HEK293T (cell line): ENCODE measurements around the gene RRP9.

Source experiments
- CTCF ChIA-PET: fragments of 350-600 bp; formaldehyde crosslinking; extraction: SDS; loops from one replicate; lab custom pipeline; 2021; ENCODE audit warnings: antibody characterized with exemption, inconsistent platforms; lab: Yijun Ruan, JAX
- POLR2A ChIA-PET: fragments of 350-600 bp; formaldehyde crosslinking; extraction: SDS; loops from one replicate; lab custom pipeline; 2020; ENCODE audit warnings: antibody characterized with exemption, inconsistent platforms; lab: Yijun Ruan, JAX
- DNase-seq: peaks from one replicate; pipeline ENCODE4 v3.0.0; 2012; ENCODE audit warnings: mixed read lengths; ENCODE audit errors: extremely low spot score
- ARNT ChIP-seq: fragments of 450-650 bp; IDR thresholded peaks from 2 replicates; pipeline ENCODE4 v1.6.1; 2017; ENCODE audit warnings: mild to moderate bottlenecking
- BHLHE40 ChIP-seq: fragments of 450-650 bp; IDR thresholded peaks from 2 replicates; pipeline ENCODE4 v1.6.1; 2016; ENCODE audit warnings: mild to moderate bottlenecking, moderate library complexity, borderline replicate concordance
- CTBP1 ChIP-seq: fragments of 450-650 bp; IDR thresholded peaks from 2 replicates; pipeline ENCODE4 v1.6.1; 2016; ENCODE audit warnings: borderline replicate concordance
- ELF4 ChIP-seq: fragments of 450-650 bp; IDR thresholded peaks from 2 replicates; pipeline ENCODE4 v1.6.1; 2017; ENCODE audit warnings: antibody characterized with exemption
- FOXA1 ChIP-seq: fragments of 450-650 bp; IDR thresholded peaks from 2 replicates; pipeline ENCODE4 v1.6.1; 2016; ENCODE audit warnings: mild to moderate bottlenecking
- FOXK2 ChIP-seq: fragments of 450-650 bp; IDR thresholded peaks from 2 replicates; pipeline ENCODE4 v1.6.1; 2016; ENCODE audit warnings: mild to moderate bottlenecking
- FOXM1 ChIP-seq: fragments of 450-650 bp; IDR thresholded peaks from 2 replicates; pipeline ENCODE4 v1.6.1; 2017; ENCODE audit warnings: mild to moderate bottlenecking, borderline replicate concordance
- HDGF ChIP-seq: fragments of 450-650 bp; IDR thresholded peaks from 2 replicates; pipeline ENCODE4 v1.6.1; 2017; ENCODE audit warnings: antibody characterized with exemption, borderline replicate concordance
- L3MBTL2 ChIP-seq: fragments of 450-650 bp; conservative IDR thresholded peaks from 2 replicates; pipeline ENCODE4 v1.6.1; 2016; ENCODE audit warnings: mild to moderate bottlenecking
- LEF1 ChIP-seq: fragments of 450-650 bp; IDR thresholded peaks from 2 replicates; pipeline ENCODE4 v1.6.1; 2017; ENCODE audit warnings: mild to moderate bottlenecking, borderline replicate concordance
- NFRKB ChIP-seq: fragments of 450-650 bp; IDR thresholded peaks from 2 replicates; pipeline ENCODE4 v1.6.1; 2016; ENCODE audit warnings: mild to moderate bottlenecking, moderate library complexity
- SP1 ChIP-seq: fragments of 450-650 bp; IDR thresholded peaks from 2 replicates; pipeline ENCODE4 v1.6.1; 2017
- SUZ12 ChIP-seq: fragments of 450-650 bp; IDR thresholded peaks from 2 replicates; pipeline ENCODE4 v1.6.1; 2016; ENCODE audit warnings: mild to moderate bottlenecking
- TARDBP ChIP-seq: fragments of 450-650 bp; IDR thresholded peaks from 2 replicates; pipeline ENCODE4 v1.6.1; 2016
- ZNF384 ChIP-seq: fragments of 450-650 bp; IDR thresholded peaks from 2 replicates; pipeline ENCODE4 v1.6.1; 2016
- TF ChIP-seq, protein P1 (sequence below): fragments of 450-650 bp; IDR thresholded peaks from 2 replicates; pipeline ENCODE4 v1.6.1; 2016

The RRP9 gene

DNA sequence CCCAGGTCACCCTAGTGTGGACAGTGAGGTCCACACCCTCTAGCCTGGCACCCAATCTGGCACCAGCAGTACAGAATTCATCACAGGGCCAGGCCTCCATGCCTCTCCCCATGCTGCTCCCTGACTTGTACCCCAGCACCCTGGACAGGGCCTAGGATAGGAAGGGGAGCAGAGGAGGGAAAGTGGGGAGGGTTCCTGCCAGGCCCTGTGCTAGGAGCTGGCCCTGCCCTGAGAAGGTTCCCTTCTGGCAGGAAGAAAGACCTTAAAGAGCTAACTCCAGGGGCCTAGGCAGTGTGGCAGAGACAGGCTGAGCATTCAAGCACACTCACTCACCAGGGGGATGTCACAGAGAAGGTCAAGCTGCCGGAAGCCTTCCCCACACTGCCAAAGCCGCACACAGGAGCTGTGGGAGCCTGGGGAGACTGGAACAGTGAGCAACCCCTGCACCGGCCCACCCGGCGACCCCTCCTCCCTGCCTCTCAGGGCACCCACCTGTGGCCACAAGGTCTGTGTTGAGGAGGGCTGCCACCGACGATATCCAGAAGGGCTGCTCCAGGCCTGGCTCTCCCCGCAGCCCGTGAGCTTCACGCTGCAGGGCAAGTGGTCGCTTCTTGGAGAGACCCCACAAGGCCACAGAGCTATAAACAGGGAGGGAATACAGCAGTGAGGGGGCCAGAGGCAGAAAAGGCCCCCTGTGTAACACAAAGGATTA lies 7.4 kb downstream of the RRP9 start:
- peak; percentile 2 for DNase-seq
- POLR2A ChIA-PET, result interaction anchor here (1.3 kb wide), 2 partner anchors 7 to 49 kb away, joined by 4 to 8 read pairs; partner anchors contain the start of genes PARP3 and RRP9
- no peak for TF ChIP-seq LEF1
- TF ChIP-seq FOXA1, result no peak
- no peak for TF ChIP-seq CTBP1
- TF ChIP-seq, protein P1, sequence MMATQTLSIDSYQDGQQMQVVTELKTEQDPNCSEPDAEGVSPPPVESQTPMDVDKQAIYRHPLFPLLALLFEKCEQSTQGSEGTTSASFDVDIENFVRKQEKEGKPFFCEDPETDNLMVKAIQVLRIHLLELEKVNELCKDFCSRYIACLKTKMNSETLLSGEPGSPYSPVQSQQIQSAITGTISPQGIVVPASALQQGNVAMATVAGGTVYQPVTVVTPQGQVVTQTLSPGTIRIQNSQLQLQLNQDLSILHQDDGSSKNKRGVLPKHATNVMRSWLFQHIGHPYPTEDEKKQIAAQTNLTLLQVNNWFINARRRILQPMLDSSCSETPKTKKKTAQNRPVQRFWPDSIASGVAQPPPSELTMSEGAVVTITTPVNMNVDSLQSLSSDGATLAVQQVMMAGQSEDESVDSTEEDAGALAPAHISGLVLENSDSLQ, result no peak
- TF ChIP-seq SP1, result no peak
- TF ChIP-seq HDGF, result no peak
- no peak for TF ChIP-seq FOXK2
- no peak for TF ChIP-seq ZNF384
- TF ChIP-seq L3MBTL2, result no peak
- TF ChIP-seq NFRKB, result no peak
- TF ChIP-seq FOXM1, result no peak
- no peak for TF ChIP-seq BHLHE40
- TF ChIP-seq TARDBP, result no peak
- no peak for TF ChIP-seq ARNT
- CTCF ChIA-PET, result interaction anchor here (1.2 kb wide), 1 partner anchor 7 kb away, joined by 5 read pairs; the partner anchor contains the start of gene RRP9

- peak; percentile 1 for DNase-seq
- TF ChIP-seq FOXK2 (no peak), LEF1 (no peak), L3MBTL2 (no peak), FOXA1 (no peak), CTBP1 (no peak), BHLHE40 (no peak), ELF4 (no peak), SUZ12 (no peak), ZNF384 (no peak), TARDBP (no peak), FOXM1 (no peak), SP1 (no peak), HDGF (no peak), ARNT (no peak), NFRKB (no peak)
- TF ChIP-seq, protein P1, result no peak
- CTCF ChIA-PET, result interaction anchor here (1.2 kb wide), 1 partner anchor 8 kb away, joined by 5 read pairs; the partner anchor contains the start of gene RRP9
- POLR2A ChIA-PET, result interaction anchor here (0.8 to 1.3 kb wide), 2 partner anchors 8 to 53 kb away, joined by 3 to 8 read pairs; partner anchors contain the start of genes PARP3 and RRP9
These were observed 8.1 kb downstream of the RRP9 start for GRCh38 chr3:51933471-51934138.

GRCh38 chr3:51932471-51933370 lies 9.0 kb downstream of the RRP9 start:
- no peak for DNase-seq
- POLR2A ChIA-PET, result interaction anchor here (0.8 to 1.3 kb wide), 2 partner anchors 9 to 52 kb away, joined by 3 to 8 read pairs; partner anchors contain the start of genes PARP3 and RRP9
- TF ChIP-seq CTBP1 (no peak), FOXK2 (no peak), BHLHE40 (no peak), SUZ12 (no peak), L3MBTL2 (no peak), FOXA1 (no peak), TARDBP (no peak), SP1 (no peak), ELF4 (no peak), FOXM1 (no peak), ARNT (no peak), ZNF384 (no peak), HDGF (no peak), NFRKB (no peak)
- TF ChIP-seq, protein P1, result no peak
- CTCF ChIA-PET, result interaction anchor here (1.1 to 1.2 kb wide), 2 partner anchors 9 to 41 kb away, joined by 3 to 5 read pairs; partner anchors contain the start of genes ABHD14B and RRP9

DNA sequence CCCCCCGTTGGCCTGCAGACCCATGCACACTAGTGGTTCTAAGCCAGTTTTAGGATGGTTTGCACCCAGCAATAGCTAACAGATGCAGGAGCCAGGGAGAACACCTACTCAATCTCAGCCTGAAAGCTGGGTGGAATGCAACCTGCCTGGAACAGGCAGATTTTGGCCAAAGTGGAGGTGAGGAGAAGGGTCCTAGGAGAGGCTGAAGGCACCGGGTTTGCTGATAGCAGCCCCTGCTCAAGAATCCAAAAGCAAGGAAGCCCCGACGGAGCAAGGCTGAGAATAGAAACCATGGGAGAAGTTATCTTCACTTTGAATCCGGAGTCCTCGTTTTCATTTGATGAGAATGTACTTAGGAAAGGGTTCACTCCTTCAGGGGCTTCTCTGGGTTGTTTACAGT lies 9.9 kb downstream of the RRP9 start:
- no peak for TF ChIP-seq FOXA1
- TF ChIP-seq BHLHE40, result no peak
- TF ChIP-seq, protein P1, result no peak
- TF ChIP-seq LEF1, result no peak
- TF ChIP-seq TARDBP, result no peak
- no peak for TF ChIP-seq FOXM1
- TF ChIP-seq ZNF384, result no peak
- ChIA-PET POLR2A (no interaction called here), CTCF (interaction anchor here (1.1 kb wide), 1 partner anchor 42 kb away, joined by 3 read pairs; the partner anchor contains the start of gene ABHD14B)
- DNase-seq, result no peak
